Measurements from ENCODE around the gene MAGEB17. TPM values are rescaled to one million over a fixed set of nuclear protein-coding genes. Genes with fewer than 3 reads are reported as not detected.

Gene MAGEB17, protein sequence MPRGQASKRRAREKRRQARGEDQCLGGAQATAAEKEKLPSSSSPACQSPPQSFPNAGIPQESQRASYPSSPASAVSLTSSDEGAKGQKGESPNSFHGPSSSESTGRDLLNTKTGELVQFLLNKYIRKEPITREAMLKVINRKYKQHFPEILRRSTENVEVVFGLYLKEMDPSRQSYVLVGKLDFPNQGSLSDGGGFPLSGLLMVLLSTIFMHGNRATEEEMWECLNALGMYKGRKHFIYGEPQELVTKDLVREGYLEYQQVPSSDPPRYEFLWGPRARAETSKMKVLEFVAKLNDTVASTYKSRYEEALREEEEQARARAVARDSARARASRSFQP
- total RNA-seq (2022; extraction: Qiagen RNA extraction; ENCODE audit: low read depth) = not detected in 5 replicates

DNA sequence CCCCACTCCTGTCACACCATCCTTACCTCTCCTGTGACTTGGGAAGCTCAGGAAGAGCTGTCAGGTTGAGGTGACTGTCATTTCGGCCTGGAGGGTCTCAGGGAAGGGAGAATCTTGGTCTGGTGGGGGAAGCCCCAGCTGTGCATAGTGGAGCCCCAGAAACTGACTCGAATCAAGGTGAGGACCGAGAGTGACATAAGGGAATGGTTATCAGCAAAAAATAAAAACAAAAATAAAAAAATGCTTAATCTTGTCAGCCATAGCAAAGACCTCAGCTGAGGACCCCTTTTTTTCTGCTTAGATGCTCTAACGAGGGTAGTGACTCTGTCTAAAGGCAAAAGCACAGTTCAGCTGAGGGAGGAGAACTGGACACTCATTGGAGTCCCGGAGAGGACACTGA lies at the start of gene MAGEB17:
MAGEB17 (plus strand) TSS at position 301 of the 400 bp plus-strand sequence. CDS start 2,902 bp downstream, outside the sequence.

DNA sequence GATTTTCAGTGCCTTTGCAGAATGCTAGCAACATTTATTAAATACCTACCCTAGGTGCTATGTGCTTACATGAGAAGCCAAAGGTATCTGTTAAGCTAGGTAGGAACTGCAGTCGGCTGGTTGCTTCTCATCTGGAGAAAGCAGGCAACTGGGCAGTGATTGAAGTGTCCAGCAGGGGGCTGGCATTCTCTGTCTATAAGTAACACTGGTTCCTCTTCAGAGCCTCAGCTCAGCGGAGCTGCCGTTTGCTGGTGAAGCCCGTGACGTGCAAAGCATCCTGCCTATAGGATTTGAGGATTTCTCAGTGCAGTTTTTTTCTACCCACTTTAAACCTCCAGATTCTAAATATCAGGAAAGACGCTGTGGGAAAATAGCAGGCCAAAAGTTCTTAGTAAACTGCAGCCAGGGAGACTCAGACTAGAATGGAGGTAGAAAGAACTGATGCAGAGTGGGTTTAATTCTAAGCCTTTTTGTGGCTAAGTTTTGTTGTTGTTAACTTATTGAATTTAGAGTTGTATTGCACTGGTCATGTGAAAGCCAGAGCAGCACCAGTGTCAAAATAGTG lies 44.0 kb upstream of the MAGEB17 start, which contains the start of gene GRPR:
GRPR (plus strand) TSS at position 344 of the 565 bp plus-strand sequence. CDS start 389 bp downstream, outside the sequence.

Other genes starting within 250 kb of the MAGEB17 start
- gene GRPR, start 43.9 kb upstream of the MAGEB17 start, total RNA-seq (2022; extraction: Qiagen RNA extraction; ENCODE audit: low read depth) = 0.08 to 0.13 TPM in 2 of 5 replicates, not detected in the others